Activated gamma-delta T cell treated with Interleukin-2 at 50 U/mL for 16 hours (primary cell): ENCODE measurements around the gene PC.

Experiments
- DNase-seq: peaks from one replicate; pipeline ENCODE4 v3.0.0-alpha.2; 2020

PC gene

GRCh38 chr11:66881927-66882452 lies 76.2 kb downstream of the PC start:
- DNase-seq, result no peak

- DNase-seq, result no peak
Observed at GRCh38 chr11:66881451-66881835, 76.7 kb downstream of the PC start.

GRCh38 chr11:66880496-66881450 lies 77.4 kb downstream of the PC start:
- DNase-seq, result no peak

- no peak for DNase-seq
Observed at GRCh38 chr11:66879999-66880398, 78.2 kb downstream of the PC start.

GRCh38 chr11:66879583-66879982 lies 78.6 kb downstream of the PC start:
- no peak for DNase-seq

GRCh38 chr11:66879000-66879399 lies 79.2 kb downstream of the PC start:
- DNase-seq, result no peak

- DNase-seq, result no peak
Observed at GRCh38 chr11:66878474-66878873, 79.7 kb downstream of the PC start.

GRCh38 chr11:66877588-66878385 lies 80.4 kb downstream of the PC start:
- DNase-seq, result no peak

GRCh38 chr11:66875378-66875777 lies 82.8 kb downstream of the PC start:
- no peak for DNase-seq

GRCh38 chr11:66874232-66874631 lies 84.0 kb downstream of the PC start:
- no peak for DNase-seq

GRCh38 chr11:66871521-66871901 lies 86.7 kb downstream of the PC start:
- DNase-seq, result no peak

- DNase-seq, result no peak
Observed at GRCh38 chr11:66870616-66871520, 87.3 kb downstream of the PC start.

- no peak for DNase-seq
Observed at GRCh38 chr11:66870131-66870530, 88.1 kb downstream of the PC start.

- DNase-seq, result no peak
Observed at GRCh38 chr11:66869567-66869870, 88.7 kb downstream of the PC start.

GRCh38 chr11:66868726-66869566 lies 89.2 kb downstream of the PC start:
- peak; percentile 72 for DNase-seq

GRCh38 chr11:66868082-66868725 lies 90.0 kb downstream of the PC start:
- DNase-seq, result no peak

- no peak for DNase-seq
Observed at GRCh38 chr11:66867425-66868040, 90.7 kb downstream of the PC start.

- no peak for DNase-seq
Observed at GRCh38 chr11:66866511-66866986, 91.6 kb downstream of the PC start.

GRCh38 chr11:66866007-66866406 lies 92.2 kb downstream of the PC start:
- no peak for DNase-seq

GRCh38 chr11:66864924-66865697 lies 93.1 kb downstream of the PC start:
- no peak for DNase-seq
